Esophagus muscularis mucosa (tissue), 4 donors: ENCODE results near the gene C12orf76. TPM values are rescaled to one million over a fixed set of nuclear protein-coding genes. Genes with fewer than 3 reads are reported as not detected.
A peak's percentile ranks its signal among the peaks of the same experiment; 100 is the strongest.
"Not testable (repeated sequence)": the region's sequence is repeated elsewhere in the genome, so short reads cannot be mapped to it uniquely, and the experiment has no call there.

Source experiments
- DNase-seq: peaks from one replicate; pipeline ENCODE4 v3.0.0-alpha.2; 2017; ENCODE audit errors: extremely low spot score
- H3K27ac ChIP-seq, 4 donors: fragments of 200-600 bp; sonication (generic); replicated peaks in 1 of 4; 1 replicate in 3 of 4; 2 replicates in 1 of 4; pipeline ENCODE4 v1.5.1; 2016 to 2019; ENCODE audit warnings: mild to moderate bottlenecking in 1 of 4
- H3K27me3 ChIP-seq, 4 donors: fragments of 200-600 bp; sonication (generic); one replicate each; pipeline versions ENCODE4 v1.5.1 to v1.6.0; 2016 to 2019
- H3K36me3 ChIP-seq, 4 donors: fragments of 200-600 bp; sonication (generic); one replicate each; pipeline ENCODE4 v1.5.1; 2016 to 2019
- H3K4me1 ChIP-seq, 4 donors: fragments of 200-600 bp; sonication (generic); one replicate each; pipeline ENCODE4 v1.5.1; 2016 to 2019
- H3K4me3 ChIP-seq, 4 donors: fragments of 200-600 bp; sonication (generic); 1 replicate in 2 of 4; 2 replicates in 2 of 4; pipeline ENCODE4 v1.5.1; 2016 to 2019; ENCODE audit warnings: mild to moderate bottlenecking in 4 of 4, moderate library complexity in 1 of 4
- H3K9me3 ChIP-seq, 4 donors: fragments of 200-600 bp; sonication (generic); 1 replicate in 3 of 4; 2 replicates in 1 of 4; pipeline ENCODE4 v1.5.1; 2016 to 2019
- CTCF ChIP-seq, 3 experiments: fragments of 200-600 bp in 2 of 3; fragments of 450-650 bp in 1 of 3; sonication (generic) in 2 of 3; IDR thresholded peaks; one replicate each; pipeline ENCODE4 v1.5.1; 2017 to 2019; ENCODE audit warnings: antibody characterized with exemption in 3 of 3, mild to moderate bottlenecking in 2 of 3, moderate library complexity in 1 of 3
- EP300 ChIP-seq: sonication (generic); formaldehyde crosslinking; IDR thresholded peaks from one replicate; pipeline ENCODE4 v1.6.1; 2017; ENCODE audit warnings: antibody characterized with exemption
- POLR2A ChIP-seq: fragments of 450-650 bp; IDR thresholded peaks from one replicate; pipeline ENCODE4 v1.6.1; 2017; ENCODE audit warnings: antibody characterized with exemption, moderate library complexity, mild to moderate bottlenecking, low read depth
- POLR2AphosphoS5 ChIP-seq, 2 donors: sonication (generic); formaldehyde crosslinking; IDR thresholded peaks; one replicate each; pipeline ENCODE4 v1.6.1; 2017; ENCODE audit warnings: antibody characterized with exemption in 2 of 2
- whole genome bisulfite sequencing: methylation state at CpG from one replicate; pipeline ENCODE4 v1.1.5; 2018; 5-methylcytosine and 5-hydroxymethylcytosine counted together
- intact Hi-C: fragments of 100-400 bp; cut with DNase I; formaldehyde crosslinking; loops from one replicate; pipeline ENCODE4 v1.15.1; 2023
- total RNA-seq, 4 donors: library from RNA; depleted of rRNA; stranded (reverse); fragments of >200 nt; gene quantifications; one replicate each; pipeline versions ENCODE4 v1.1.0 to v1.2.1, GENCODE V29; 2016

C12orf76 gene
- total RNA-seq, 4 donors from 2014 or later: 13.6 to 14.7 (median 13.9) TPM

GRCh38 chr12:110088936-110089335, 40.6 kb upstream of the C12orf76 start:
- no peak for TF ChIP-seq POLR2AphosphoS5 (IDR thresholded peaks at IDR 0.05)
- no peak for TF ChIP-seq CTCF (IDR thresholded peaks at IDR 0.05)
- TF ChIP-seq EP300: no peak
- no peak for TF ChIP-seq POLR2A
- no peak overlapping the region for H3K27ac ChIP-seq
- no peak overlapping the region for H3K4me3 ChIP-seq
- H3K9me3 ChIP-seq: no peaks in the 10 kb centered on the region
- no peaks in the 10 kb centered on the region for H3K36me3 ChIP-seq
- no peaks in the 10 kb centered on the region for H3K4me1 ChIP-seq
- H3K27me3 ChIP-seq: peaks cover 0 to 4% (median 0%) of the 10 kb centered on the region in 4 donors
- WGBS: 91% methylated on average over 5 of the region's 5 CpGs
- intact Hi-C loops: no loop called here
- no peak for DNase-seq

GRCh38 chr12:110088216-110088615, 39.9 kb upstream of the C12orf76 start:
- H3K27me3 ChIP-seq, intact Hi-C loops, H3K36me3 ChIP-seq, H3K4me3 ChIP-seq, H3K9me3 ChIP-seq, H3K27ac ChIP-seq, DNase-seq, H3K4me1 ChIP-seq: not testable (repeated sequence)
- 88% methylated on average over 6 of the region's 6 CpGs for WGBS

- Histone ChIP-seq H3K27ac (no peak overlapping the region), H3K9me3 (no peaks in the 10 kb centered on the region), H3K4me1 (peaks cover 0 to 5% (median 2%) of the 10 kb centered on the region in 4 donors), H3K27me3 (no peaks in the 10 kb centered on the region), H3K36me3 (no peaks in the 10 kb centered on the region), H3K4me3 (no peak overlapping the region)
- no peak for TF ChIP-seq CTCF (IDR thresholded peaks at IDR 0.05)
- TF ChIP-seq EP300: no peak
- 64% methylated on average over 4 of the region's 4 CpGs for WGBS
- intact Hi-C loops: no loop called here
- DNase-seq: no peak
Observed at GRCh38 chr12:110084314-110085015, 36.1 kb upstream of the C12orf76 start.

GRCh38 chr12:110080410-110080809, 32.1 kb upstream of the C12orf76 start:
- TF ChIP-seq POLR2AphosphoS5 (IDR thresholded peaks at IDR 0.05) (no peak), EP300 (no peak), CTCF (IDR thresholded peaks at IDR 0.05) (no peak), POLR2A (no peak)
- Histone ChIP-seq H3K36me3 (no peaks in the 10 kb centered on the region), H3K9me3 (no peaks in the 10 kb centered on the region), H3K27me3 (no peaks in the 10 kb centered on the region), H3K27ac (no peak overlapping the region), H3K4me3 (no peak overlapping the region), H3K4me1 (peaks cover 0 to 5% (median 2%) of the 10 kb centered on the region in 4 donors)
- intact Hi-C loops: no loop called here
- DNase-seq: no peak
- 83% methylated on average over 7 of the region's 7 CpGs for WGBS

- Histone ChIP-seq H3K4me3 (peak overlapping the region in 1 of 4 donors; percentile 16), H3K9me3 (no peaks in the 10 kb centered on the region), H3K27me3 (no peaks in the 10 kb centered on the region), H3K36me3 (no peaks in the 10 kb centered on the region), H3K27ac (peak overlapping the region in 2 of 4 donors; percentile 27 to 60), H3K4me1 (peaks cover 0 to 5% (median 2%) of the 10 kb centered on the region in 4 donors)
- intact Hi-C loops: no loop called here
- 76% methylated on average over 24 of the region's 24 CpGs for WGBS
- no peak for DNase-seq
- TF ChIP-seq EP300: no peak
- no peak for TF ChIP-seq POLR2A
- no peak for TF ChIP-seq CTCF (IDR thresholded peaks at IDR 0.05)
- TF ChIP-seq POLR2AphosphoS5 (IDR thresholded peaks at IDR 0.05): no peak
Observed at GRCh38 chr12:110079477-110080400, 31.4 kb upstream of the C12orf76 start.
